GM19455 (cell line): ENCODE measurements around the gene LUZP1.

Source experiments
- ATAC-seq: cut with Tn5 transposase; IDR thresholded peaks from one replicate; pipeline ENCODE4 v1.9.1; 2021; ENCODE audit not compliant: unreplicated experiment

The LUZP1 gene

GRCh38 chr1:23088027-23088426 lies 80.6 kb downstream of the LUZP1 start:
- no peak for ATAC-seq

GRCh38 chr1:23085696-23086095 lies 83.0 kb downstream of the LUZP1 start:
- ATAC-seq = no peak

- ATAC-seq = no peak
Measured at GRCh38 chr1:23084880-23085279, 83.8 kb downstream of the LUZP1 start.

- no peak for ATAC-seq
Measured at GRCh38 chr1:23083714-23084480, 84.8 kb downstream of the LUZP1 start.

GRCh38 chr1:23081376-23081775 lies 87.3 kb downstream of the LUZP1 start:
- no peak for ATAC-seq

GRCh38 chr1:23080885-23081284 lies 87.8 kb downstream of the LUZP1 start:
- no peak for ATAC-seq

GRCh38 chr1:23079025-23079424 lies 89.6 kb downstream of the LUZP1 start:
- ATAC-seq = no peak

GRCh38 chr1:23074012-23074411 lies 94.6 kb downstream of the LUZP1 start:
- ATAC-seq = no peak

GRCh38 chr1:23069675-23070074 lies 99.0 kb downstream of the LUZP1 start:
- ATAC-seq = no peak

- no peak for ATAC-seq
Measured at GRCh38 chr1:23069149-23069548, 99.5 kb downstream of the LUZP1 start.

- no peak for ATAC-seq
Measured at GRCh38 chr1:23066075-23066474, 102.6 kb downstream of the LUZP1 start.

GRCh38 chr1:23065385-23065784 lies 103.3 kb downstream of the LUZP1 start:
- no peak for ATAC-seq

GRCh38 chr1:23062271-23062670 lies 106.4 kb downstream of the LUZP1 start:
- ATAC-seq = no peak

GRCh38 chr1:23057301-23057700 lies 111.4 kb downstream of the LUZP1 start:
- ATAC-seq = no peak

GRCh38 chr1:23051290-23051909 lies 117.3 kb downstream of the LUZP1 start:
- no peak for ATAC-seq

- no peak for ATAC-seq
Measured at GRCh38 chr1:23050201-23050600, 118.5 kb downstream of the LUZP1 start.

- no peak for ATAC-seq
Measured at GRCh38 chr1:23044035-23044434, 124.6 kb downstream of the LUZP1 start.

GRCh38 chr1:23040509-23040908 lies 128.1 kb downstream of the LUZP1 start:
- no peak for ATAC-seq

- no peak for ATAC-seq
Measured at GRCh38 chr1:23039308-23039826, 129.3 kb downstream of the LUZP1 start.

- no peak for ATAC-seq
Measured at GRCh38 chr1:23037081-23037740, 131.4 kb downstream of the LUZP1 start.

- ATAC-seq = no peak
Measured at GRCh38 chr1:23035823-23036452, 132.7 kb downstream of the LUZP1 start.
